HG03045 (cell line): ENCODE results near the gene POP5.
A peak's percentile ranks its signal among the peaks of the same experiment; 100 is the strongest.
"Not testable (repeated sequence)": the region's sequence is repeated elsewhere in the genome, so short reads cannot be mapped to it uniquely, and the experiment has no call there.

Experiments used
- ATAC-seq: cut with Tn5 transposase; IDR thresholded peaks from one replicate; pipeline ENCODE4 v1.9.1; 2021; ENCODE audit warnings: mild to moderate bottlenecking, moderate library complexity; ENCODE audit not compliant: unreplicated experiment

The POP5 gene, protein sequence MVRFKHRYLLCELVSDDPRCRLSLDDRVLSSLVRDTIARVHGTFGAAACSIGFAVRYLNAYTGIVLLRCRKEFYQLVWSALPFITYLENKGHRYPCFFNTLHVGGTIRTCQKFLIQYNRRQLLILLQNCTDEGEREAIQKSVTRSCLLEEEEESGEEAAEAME

DNA sequence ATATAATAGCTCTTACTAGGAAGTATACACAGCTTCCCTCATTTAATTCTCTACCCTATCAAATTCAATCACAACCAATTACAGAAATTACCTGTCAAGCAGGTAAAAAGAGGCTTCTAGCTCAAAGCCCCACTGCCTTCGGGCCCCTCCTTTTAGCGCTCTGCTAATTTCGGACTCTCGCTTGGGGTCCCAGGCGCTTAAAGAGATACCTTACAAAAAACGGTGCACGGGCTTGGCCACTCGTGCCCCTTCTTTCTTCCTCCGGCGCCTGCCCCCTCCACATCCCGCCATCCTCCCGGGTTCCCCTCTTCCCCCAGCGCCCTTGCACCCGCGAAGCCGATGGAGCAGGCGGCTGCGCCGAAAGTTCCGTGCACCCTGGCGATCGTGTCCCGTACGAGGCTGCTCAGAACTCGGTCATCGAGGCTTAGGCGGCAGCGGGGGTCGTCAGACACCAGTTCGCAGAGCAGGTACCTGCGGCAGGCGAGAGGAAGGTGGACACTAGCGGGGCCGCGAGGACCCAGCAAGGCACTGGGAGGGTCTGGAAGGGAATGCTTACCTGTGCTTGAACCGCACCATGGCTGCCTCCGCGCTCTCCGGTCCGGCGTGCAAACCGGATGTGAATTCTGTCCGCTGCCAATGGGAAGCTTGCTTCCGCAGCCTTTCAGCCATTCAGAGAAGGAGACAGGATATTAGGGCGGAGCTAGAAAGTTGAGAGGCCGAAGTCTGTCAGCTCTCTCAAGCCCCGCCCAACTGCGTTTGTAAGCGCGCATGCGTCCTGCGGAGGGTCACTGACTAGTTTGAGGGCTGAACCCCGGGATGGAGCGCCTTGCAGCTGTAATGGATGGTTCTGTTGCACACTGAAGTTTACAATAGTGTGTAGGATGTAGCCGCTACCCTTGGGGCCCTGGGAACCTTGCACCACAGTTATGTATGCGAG lies at the start of gene POP5:
POP5 (minus strand) TSS at position 616 of the 937 bp plus-strand sequence; CDS start at position 576, 40 bp downstream.
- peak; percentile 92 for ATAC-seq

DNA sequence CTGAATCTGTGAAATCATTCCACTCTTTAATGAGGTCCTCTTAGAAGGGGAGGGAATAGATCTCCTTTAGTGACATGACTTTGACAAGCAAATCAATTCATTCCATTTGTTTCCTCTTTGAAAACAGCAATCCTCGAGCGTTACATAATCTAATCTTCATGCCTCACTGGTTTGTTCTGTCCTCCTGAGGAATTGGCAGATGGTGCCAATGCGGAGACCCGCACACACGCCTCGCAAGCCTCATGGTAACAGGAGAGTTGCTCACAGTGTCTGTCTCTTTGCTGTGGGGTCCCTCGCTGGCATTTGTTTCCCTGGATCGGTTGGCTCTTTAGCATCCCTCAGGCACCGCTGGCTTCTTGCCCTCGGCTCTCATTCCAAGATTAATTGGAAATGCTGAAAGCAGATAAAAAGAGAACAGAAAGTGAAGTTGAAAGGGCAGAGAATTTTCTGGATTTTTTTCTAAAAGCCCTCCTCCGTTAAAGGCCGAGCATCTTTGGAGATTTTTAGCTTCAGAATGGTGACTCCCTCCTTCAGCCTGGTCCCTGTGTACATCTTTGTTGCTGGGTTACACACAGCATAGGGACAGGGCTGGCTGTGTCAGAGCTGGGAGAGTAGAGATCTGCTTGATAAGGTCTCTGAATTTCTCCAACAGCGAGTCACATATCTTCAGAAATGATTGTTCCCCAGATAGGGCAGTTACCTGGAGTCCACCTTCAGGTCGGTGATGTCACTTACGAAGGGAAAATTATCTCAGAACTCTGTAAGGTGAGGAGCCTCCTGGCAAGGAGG lies 49.1 kb upstream of the POP5 start:
- no peak for ATAC-seq

DNA sequence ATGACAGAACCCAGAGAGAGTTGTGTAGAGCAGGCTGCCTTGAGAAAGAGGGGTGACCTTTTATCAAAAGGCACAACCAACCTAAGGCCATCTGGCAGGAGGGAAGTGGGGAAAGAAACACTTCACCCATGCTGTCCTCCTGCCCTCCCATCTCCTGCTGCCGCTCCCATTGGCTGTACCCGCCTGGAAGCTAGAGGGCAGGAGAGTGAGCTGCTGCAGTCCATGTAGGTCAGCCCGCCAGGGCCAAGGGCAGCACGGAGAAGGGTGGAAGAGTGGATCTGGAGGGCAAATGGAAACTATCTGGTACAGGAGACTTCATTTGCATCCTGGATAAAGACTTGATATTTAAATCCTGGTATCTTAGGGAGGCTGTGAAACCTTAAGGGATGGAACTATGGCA lies 47.7 kb upstream of the POP5 start:
- no peak for ATAC-seq

DNA sequence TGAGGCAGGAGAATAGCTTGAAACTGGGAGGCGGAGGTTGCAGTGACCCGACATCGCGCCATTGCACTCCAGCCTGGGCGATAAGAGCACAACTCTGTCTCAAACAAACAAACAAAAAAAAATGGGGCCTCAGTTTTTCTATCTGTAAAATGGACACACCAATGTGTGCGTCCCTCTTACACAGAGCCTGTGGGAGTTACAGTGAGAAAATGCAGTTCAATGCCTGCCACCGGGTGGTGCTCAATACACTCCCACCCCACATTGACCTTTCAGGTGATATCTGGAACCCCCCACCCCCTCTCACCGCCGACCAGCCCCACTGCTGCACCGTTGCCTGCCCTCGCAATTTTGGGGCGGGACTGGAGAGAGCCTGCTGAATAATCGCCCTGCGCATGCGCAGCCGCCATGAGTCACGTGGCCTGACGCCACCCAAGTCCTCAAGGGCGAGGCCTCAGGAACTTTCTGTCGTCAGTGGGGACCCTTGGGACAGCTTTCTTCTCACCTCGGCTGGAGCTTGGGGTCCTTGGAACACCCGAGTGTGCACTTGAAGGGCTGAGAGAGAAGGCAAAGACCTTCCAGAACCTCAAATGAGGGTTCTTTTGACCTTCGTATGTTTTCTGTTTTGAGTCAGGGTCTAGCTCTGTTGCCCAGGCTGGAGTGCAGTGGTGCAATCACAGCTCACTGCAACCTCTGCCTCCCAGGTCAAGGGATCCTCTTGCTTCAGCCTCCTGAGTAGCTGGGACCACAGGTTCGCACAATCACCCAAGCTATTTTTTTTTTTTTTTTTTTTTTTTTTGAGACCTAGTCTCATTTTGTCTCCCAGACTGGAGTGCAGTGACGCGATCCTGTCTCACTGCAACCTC lies 44.6 kb upstream of the POP5 start:
- no peak for ATAC-seq

DNA sequence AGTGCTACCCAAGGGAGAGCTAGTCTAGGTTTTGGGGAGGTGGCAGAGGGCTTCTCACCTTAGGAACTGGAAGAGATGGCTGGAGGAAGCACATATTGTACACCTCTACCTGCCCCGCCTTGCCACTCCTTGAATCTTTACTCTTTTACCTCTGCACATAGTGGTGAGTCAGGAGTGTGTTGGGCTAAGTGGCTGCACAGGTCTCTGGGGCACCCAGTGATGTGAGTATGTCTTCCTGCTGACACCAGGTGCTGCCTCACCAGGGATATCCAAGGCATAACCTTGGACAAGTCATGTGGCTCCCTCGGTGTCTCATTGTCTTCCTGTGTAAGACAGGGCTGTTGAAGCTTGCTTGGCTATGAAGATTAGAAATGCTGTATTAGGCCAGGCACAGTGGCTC lies 39.4 kb upstream of the POP5 start:
- no peak for ATAC-seq

DNA sequence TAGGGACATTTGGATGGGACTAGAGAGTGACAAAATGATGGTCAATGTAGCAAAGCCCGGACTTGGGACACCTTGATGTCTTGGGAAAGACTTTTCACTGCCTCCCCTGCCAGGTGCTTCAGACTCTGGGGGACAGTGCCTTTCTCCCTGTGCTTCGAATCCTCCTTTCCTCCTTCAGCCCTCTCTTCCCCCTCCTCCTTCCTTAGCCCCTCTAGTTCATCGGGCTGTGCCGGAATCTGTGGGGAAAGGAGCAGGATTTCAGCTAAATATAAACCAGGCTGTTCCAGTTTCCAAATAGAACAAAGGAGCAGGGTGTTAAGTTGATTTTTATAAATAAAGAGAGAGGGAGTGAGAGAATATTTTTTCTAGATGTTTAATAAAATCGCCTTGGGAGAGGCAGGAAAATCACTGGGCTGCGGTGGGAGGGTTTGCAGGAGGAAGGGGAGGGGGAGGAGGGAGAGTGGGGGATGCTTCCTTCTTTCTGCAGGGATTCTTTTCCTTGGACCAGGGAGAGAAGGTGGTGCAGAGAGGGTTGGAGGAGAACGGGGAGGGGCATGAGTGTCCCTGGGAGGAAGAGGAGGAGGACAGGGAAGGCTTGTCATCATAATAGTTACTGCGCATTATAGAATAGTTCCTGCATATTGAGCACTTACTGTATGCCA lies 37.9 kb upstream of the POP5 start:
- ATAC-seq, result no peak

DNA sequence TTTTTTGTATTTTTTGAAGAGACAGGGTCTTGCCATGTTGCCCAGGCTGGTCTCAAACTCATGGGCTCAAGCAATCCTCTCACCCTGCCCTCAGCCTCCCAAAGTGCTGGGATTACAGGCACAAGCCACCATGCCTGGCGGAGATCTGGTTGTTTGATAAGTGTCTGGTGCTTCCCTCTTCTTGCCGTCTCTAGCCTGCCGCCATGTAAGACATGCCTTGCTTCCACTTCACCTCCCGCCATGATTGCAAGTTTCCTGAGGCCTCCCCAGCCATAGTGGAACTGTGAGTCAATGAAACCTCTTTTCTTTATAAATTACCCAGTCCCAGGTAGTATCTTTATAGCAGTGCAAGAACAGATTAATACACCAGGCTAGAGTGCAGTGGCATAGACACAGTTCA lies 36.6 kb upstream of the POP5 start:
- ATAC-seq, result not testable (repeated sequence)

DNA sequence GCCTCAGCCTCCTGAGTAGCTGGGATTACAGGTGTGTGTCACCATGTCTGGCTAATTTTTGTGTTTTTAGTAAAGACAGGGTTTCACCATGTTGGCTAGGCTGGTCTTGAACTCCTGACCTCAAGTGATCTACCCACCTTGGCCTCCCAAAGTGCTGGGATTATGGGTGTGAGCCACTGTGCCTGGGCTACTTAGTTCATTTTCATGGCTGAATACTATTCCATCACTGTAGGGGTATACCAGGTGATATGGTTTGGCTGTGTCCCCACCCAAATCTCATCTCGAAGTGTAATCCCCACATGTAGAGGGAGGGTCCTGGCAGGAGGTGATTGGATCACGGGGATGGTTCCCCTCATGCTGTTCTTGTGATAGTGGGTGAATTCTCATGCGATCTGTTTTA lies 36.0 kb upstream of the POP5 start:
- ATAC-seq, result not testable (repeated sequence)

DNA sequence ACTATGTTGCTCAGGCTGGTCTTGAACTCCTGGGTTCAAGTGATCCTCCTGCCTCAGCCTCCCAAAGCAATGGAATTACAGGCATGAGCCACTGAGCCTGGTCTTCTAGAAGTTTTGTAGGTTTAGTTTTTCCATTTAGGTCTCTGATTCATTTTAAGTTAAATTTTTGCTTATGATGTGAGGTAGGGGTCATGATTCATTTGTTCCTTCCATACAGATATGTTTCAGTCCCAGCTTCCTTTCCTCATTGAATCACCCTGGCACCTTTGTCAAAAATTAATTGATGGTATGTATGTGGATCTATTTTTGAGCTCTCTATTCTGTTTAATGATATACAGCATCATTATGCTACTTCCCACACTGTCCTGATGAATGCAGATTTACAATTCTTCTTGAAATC lies 33.6 kb upstream of the POP5 start:
- ATAC-seq, result no peak

DNA sequence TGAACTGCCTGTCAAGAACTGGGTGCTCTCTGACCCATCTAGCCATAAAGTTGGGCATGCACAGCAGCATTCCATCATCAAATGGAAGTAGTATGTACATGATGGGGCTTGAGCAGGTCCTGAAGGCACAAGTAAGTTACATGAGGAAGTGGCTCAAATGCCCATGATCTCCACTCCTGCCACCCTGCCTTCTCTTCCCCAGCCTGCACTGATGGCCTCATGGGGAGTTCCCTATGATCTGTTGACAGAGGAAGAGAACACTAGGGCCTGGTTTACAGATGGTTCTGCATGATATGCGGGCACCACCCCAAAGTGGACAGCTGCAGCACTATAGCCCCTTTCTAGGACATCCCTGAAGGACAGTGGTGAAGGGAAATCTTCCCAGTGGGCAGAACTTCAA lies 30.3 kb upstream of the POP5 start:
- not testable (repeated sequence) for ATAC-seq

DNA sequence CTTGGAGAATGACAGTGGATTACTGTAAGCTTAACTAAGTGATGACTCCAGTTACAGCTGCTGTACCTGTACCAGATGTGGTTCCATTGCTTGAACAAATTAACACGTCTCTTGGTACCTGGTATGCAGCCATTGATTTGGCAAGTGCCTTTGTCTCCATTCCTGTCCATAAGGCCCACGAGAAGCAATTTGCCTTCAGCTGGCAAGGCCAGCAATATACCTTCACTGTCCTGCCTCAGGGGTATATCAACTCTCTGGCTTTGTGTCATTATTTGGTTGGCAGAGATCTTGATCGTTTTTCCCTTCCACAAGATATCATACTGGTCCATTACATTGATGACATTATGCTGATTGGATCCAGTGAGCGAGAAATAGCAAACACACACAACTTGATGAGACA lies 29.4 kb upstream of the POP5 start:
- ATAC-seq, result no peak

DNA sequence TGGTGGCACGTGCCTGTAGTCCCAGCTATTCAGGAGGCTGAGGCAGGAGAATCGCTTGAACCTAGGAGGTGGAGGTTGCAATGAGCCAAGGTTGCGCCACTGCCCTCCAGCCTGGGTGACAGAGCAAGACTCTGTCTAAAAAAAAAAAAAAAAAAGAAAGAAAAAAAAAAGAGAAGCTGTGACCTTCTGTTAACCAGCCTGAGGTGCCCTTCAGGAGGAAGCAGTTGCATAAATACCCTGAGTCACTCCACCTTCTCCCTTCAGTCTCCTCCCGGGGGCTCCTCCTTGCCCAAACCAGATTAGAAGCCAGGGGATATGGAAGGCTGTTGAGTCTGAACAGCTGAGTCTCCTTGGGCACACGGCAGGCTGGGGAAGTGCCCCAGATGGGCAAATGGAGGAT lies 21.2 kb upstream of the POP5 start:
- not testable (repeated sequence) for ATAC-seq

DNA sequence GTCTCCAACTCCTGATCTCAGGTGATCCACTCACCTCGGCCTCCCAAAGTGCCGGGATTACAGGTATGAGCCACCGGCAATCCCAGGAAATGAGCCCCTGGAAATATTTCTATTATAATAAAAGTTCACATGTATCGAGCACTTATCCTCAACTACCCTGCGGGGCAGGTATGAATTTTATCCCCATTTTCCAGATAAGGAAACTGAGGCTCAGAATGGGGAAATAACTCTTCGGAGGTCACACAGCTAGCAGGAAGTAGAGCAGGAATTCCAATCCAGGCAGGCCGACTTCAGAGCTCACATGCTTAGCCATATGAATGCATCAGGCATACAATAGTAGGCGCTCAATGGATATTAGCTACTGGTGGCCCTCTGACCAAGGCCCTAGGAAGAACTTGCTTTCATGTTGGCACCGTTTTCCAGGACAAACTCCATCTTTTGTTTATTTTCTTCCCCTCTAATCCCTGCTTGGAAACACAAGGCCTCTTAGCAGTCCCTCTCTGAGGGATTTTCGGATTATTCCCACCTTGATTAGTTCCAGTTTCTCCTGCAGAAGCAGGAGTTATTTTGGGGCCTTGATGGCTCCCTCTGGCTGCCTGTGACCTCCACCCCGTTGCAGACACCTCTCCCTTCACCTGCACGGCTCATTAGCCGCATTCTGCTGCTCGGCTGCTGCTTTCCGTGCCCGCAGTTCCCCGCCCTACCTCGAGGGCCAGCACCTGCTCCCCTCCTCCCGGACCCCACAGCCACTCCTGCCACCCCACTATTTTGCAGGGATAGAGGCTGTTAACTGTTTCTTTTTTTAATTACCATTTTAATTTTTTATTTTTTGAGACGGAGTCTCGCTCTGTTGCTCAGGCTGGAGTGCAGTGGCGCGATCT lies 18.7 kb upstream of the POP5 start:
- ATAC-seq, result no peak

DNA sequence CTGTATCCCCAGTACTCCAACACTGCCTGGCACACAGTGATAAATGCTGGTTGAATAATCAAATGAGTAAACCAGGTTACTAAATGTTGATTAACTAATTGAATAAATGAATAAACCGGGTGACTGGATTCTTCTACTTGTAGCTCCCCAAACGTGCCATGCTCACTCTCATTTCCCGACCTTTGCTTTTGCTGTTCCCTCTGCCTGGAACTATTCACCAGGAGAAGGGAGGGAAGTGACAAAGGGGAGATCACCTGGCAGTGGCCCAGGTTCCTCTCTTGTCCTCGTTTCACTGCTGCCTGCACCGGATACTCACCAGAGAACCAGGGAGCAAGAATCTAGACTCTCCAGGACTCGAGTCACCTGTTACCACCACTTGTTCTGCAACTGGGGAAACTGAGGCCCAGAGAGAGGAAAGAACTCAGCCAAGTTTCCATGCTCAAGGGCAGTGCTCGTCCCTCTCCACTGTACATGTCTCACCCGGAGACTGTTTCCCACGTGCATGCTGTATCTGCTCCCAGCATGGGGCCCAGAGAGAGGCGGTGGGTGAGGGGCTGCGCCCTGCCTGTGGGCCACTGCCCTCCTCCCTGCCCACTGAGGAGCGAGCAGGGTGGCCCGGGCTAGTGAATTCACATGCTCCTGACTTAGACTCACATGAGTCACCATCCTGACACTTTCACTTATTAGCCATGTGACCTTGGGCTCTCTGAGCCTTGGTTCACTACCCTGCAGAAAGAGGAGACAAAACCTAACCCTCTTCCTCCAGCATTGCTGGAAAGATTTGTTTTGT lies 17.7 kb upstream of the POP5 start:
- no peak for ATAC-seq

DNA sequence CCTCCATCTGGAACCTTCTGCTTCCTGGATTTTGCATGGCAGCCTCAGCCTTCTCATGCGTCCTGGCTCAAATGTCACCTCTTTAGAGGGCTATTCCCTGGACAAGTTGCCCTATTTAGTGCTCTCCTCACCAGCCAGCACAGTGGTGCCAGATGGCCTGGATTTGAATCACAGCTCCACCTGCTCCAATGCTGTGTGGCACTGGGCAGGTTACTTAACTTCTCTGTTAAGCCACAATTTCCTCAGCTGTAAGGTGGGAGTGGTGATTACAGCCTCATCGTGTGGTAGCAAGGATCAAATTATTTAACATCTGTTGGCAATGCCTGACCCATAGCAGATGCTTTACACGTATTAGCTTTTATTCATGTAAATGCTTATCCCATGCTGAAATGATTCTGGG lies 16.7 kb upstream of the POP5 start:
- no peak for ATAC-seq

DNA sequence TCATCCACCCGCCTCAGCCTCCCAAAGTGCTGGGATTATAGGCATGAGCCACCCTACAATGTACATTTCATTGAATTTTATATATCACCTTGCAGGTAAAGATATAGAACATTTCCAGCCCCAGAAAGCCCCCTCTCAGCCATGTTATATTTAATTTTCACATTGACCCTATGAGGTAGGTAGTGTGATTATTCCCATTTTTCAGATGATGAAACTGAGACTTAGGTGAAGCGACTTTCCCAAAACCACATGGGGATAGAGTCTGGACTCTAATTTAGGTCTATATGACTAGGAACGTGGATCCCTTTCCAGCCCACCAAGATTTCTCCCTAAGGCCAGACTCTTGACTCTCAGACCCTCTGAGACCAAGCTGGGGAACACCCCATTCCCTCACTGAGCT lies 15.7 kb upstream of the POP5 start:
- no peak for ATAC-seq

DNA sequence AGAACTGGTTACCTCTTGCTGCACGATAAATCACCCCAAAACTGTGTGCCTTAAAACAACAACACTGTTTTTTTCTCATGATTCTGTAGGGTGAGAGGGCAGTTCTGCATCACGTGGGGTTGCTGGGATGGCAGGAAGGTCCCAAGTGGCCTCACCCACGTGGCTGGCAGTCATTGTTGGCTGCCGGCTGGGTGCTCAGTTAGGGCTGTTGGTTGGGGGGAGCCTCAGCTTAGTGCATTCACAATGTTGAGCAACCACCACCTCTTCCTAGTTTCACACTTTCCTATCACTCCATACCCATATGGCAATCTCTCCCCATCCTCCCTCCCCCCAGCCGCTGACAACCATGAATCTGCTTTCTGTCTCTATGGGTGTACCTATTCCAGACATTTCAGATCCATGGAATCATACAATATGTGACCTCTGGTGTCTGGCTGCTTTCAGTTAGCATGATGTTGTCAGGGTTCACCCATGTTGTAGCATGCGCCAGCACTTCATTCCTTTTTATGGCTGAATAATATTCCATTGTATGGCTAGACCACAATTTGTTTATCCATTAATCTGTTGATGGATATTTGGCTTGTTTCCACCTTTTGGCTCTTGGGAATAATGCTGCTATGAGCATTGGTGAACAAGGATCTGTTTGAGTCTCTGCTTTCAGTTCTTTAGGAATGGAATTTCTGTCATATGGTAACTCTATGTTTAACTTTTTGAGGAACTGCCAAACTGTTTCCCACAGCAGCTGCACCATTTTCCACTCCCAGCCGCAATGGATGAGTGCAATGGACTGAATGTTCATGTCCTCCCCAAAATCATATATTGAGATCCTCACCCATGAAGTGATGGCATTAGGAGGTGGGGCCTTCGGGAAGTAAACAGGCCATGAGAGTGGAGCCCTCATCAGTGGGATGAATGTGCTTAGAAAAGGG lies 11.2 kb upstream of the POP5 start:
- ATAC-seq, result no peak
